Thymus (tissue), 11 donors: ENCODE measurements around the gene ZNF443. TPM values are rescaled to one million over a fixed set of nuclear protein-coding genes. Genes with fewer than 3 reads are reported as not detected.
"Not testable (repeated sequence)": the region's sequence is repeated elsewhere in the genome, so short reads cannot be mapped to it uniquely, and the experiment has no call there.

ENCODE experiments used
- DNase-seq, 9 donors: peaks; one replicate each; pipeline ENCODE4 v3.0.0-alpha.2; 2013; ENCODE audit warnings: low spot score in 9 of 9, low read depth in 6 of 9, missing footprints in 1 of 9
- H3K27ac ChIP-seq, 2 donors: one replicate each; pipeline ENCODE4 v1.5.1; 2013; ENCODE audit warnings: control low read depth in 1 of 2, low read depth in 1 of 2, low read length in 1 of 2, mild to moderate bottlenecking in 1 of 2, moderate library complexity in 1 of 2
- H3K27me3 ChIP-seq, 2 donors: one replicate each; pipeline ENCODE4 v1.5.1; 2013; ENCODE audit warnings: low read length in 1 of 2; ENCODE audit not compliant: control insufficient read depth in 2 of 2, insufficient read depth in 1 of 2
- H3K36me3 ChIP-seq, 2 donors: one replicate each; pipeline ENCODE4 v1.5.1; 2013; ENCODE audit warnings: low read length in 1 of 2, mild to moderate bottlenecking in 1 of 2, moderate library complexity in 1 of 2; ENCODE audit not compliant: control insufficient read depth in 2 of 2, insufficient read depth in 2 of 2
- H3K4me1 ChIP-seq, 2 donors: one replicate each; pipeline ENCODE4 v1.5.1; 2013; ENCODE audit warnings: low read length in 2 of 2; ENCODE audit not compliant: control insufficient read depth in 2 of 2, insufficient read depth in 2 of 2
- H3K4me3 ChIP-seq, 2 donors: one replicate each; pipeline ENCODE4 v1.5.1; 2013; ENCODE audit warnings: low read length in 2 of 2, control low read depth in 1 of 2, mild to moderate bottlenecking in 1 of 2
- H3K9me3 ChIP-seq, 2 donors: one replicate each; pipeline ENCODE4 v1.5.1; 2013; ENCODE audit warnings: low read length in 1 of 2, mild to moderate bottlenecking in 1 of 2; ENCODE audit not compliant: control insufficient read depth in 2 of 2, insufficient read depth in 1 of 2
- WGBS: extraction: QIAGEN DNeasy Blood & Tissue Kit; methylation state at CpG from one replicate; pipeline ENCODE4 v1.1.7; 2013; 5-methylcytosine and 5-hydroxymethylcytosine counted together
- polyA plus RNA-seq: library from polyadenylated mRNA; stranded (reverse); fragments of 200-250 nt; gene quantifications from one replicate; pipeline ENCODE4 v1.2.3, GENCODE V29; 2013
- total RNA-seq: library from RNA; stranded (reverse); fragments of 120-200 nt; gene quantifications from one replicate; pipeline ENCODE4 v1.2.4, GENCODE V29; 2013
- donor health status: healthy.

Gene ZNF443
- total and polyA plus RNA-seq, 2 donors: 5.5 to 9.5 TPM

DNA sequence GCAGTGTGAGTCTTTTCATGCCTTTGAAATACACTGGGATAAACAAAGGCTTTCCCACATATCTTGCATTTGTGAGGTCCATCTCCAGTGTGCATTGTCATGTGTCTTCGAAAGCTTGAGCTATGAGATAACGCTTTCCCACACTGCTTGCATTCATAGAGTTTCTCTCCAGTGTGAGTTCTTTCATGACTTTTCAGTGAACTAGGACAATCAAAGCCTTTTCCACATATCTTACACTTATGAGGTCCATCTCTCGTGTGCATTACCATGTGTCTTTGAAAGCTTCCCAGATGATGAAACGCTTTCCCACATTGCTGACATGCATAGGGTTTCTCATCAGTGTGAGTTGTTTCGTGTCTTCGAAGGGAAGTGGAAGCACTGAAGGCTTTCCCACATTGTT lies 49.7 kb downstream of the ZNF443 start:
- not testable (repeated sequence) for H3K27ac ChIP-seq, H3K4me3 ChIP-seq, H3K27me3 ChIP-seq, H3K4me1 ChIP-seq, H3K9me3 ChIP-seq, DNase-seq
- 98% methylated on average over 6 of the region's 6 CpGs for WGBS
- peaks cover 14 to 15% of the 10 kb centered on the region in 2 donors for H3K36me3 ChIP-seq

DNA sequence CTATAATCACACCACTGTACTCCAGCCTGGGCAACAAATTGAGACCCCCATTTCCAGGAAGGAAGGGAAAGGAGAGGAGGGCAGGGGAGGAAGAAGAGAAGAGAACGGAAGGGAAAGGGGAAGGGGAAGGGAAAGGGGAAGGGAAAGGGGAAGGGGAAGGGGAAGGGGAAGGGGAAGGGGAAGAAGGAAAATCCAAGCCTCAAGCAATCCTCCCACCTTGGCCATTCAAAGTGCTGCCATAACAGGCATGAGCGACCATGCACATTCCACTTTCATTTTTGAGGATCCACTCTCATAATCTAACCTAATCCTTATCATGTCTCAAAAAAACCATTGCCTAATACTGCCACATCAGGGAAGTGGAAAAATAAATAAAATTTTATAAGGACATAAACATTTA lies 54.5 kb downstream of the ZNF443 start:
- DNase-seq, H3K27ac ChIP-seq, H3K36me3 ChIP-seq, H3K4me1 ChIP-seq, H3K27me3 ChIP-seq, H3K9me3 ChIP-seq, H3K4me3 ChIP-seq: not testable (repeated sequence)
- WGBS: 93% methylated on average over 2 of the region's 2 CpGs

- no peaks in the 10 kb centered on the region for H3K4me1 ChIP-seq
These were observed 60.4 kb downstream of the ZNF443 start for GRCh38 chr19:12380444-12380737.

GRCh38 chr19:12379732-12380443 lies 60.9 kb downstream of the ZNF443 start:
- Histone ChIP-seq H3K4me1 (no peaks in the 10 kb centered on the region), H3K27ac (no peak overlapping the region), H3K27me3 (no peaks in the 10 kb centered on the region), H3K4me3 (no peak overlapping the region), H3K36me3 (no peaks in the 10 kb centered on the region), H3K9me3 (peaks cover 0 to 10% of the 10 kb centered on the region in 2 donors)
- no peak for DNase-seq
- WGBS: 94% methylated on average over 5 of the region's 5 CpGs

More at GRCh38 chr19:12380444-12380737, 60.4 kb downstream of the ZNF443 start:
- Histone ChIP-seq H3K9me3 (peaks cover 0 to 10% of the 10 kb centered on the region in 2 donors), H3K36me3 (no peaks in the 10 kb centered on the region), H3K27ac (no peak overlapping the region), H3K27me3 (no peaks in the 10 kb centered on the region), H3K4me3 (no peak overlapping the region)
- no peak for DNase-seq
- 49% methylated on average over 2 of the region's 2 CpGs for WGBS

Other genes starting within 250 kb of the ZNF443 start
- 7.1 TPM for gene ZNF44, start 146.1 kb downstream of the ZNF443 start, total RNA-seq
- 16.3 TPM for gene ZNF44, start 146.1 kb downstream of the ZNF443 start, polyA plus RNA-seq
- gene ZNF563, start 107.4 kb downstream of the ZNF443 start, total RNA-seq: 6.5 TPM
- 3.3 TPM for gene ZNF563, start 107.4 kb downstream of the ZNF443 start, polyA plus RNA-seq
- gene ZNF442, start 75.3 kb downstream of the ZNF443 start, total RNA-seq: 3.8 TPM
- 1.9 TPM for gene ZNF442, start 75.3 kb downstream of the ZNF443 start, polyA plus RNA-seq
- 8.0 TPM for gene ZNF799, start 39.8 kb downstream of the ZNF443 start, total RNA-seq
- 7.3 TPM for gene ZNF799, start 39.8 kb downstream of the ZNF443 start, polyA plus RNA-seq
- gene ZNF709, start 43.8 kb upstream of the ZNF443 start, total RNA-seq: 5.0 TPM
- 2.2 TPM for gene ZNF709, start 43.8 kb upstream of the ZNF443 start, polyA plus RNA-seq
- gene ZNF564, start 110.5 kb upstream of the ZNF443 start, total RNA-seq: 12.3 TPM
- gene ZNF564, start 110.5 kb upstream of the ZNF443 start, polyA plus RNA-seq: 10.3 TPM
- gene ZNF490, start 169.8 kb upstream of the ZNF443 start, total RNA-seq: 6.0 TPM
- 1.6 TPM for gene ZNF490, start 169.8 kb upstream of the ZNF443 start, polyA plus RNA-seq
- 8.6 TPM for gene ZNF791, start 169.9 kb upstream of the ZNF443 start, total RNA-seq
- gene ZNF791, start 169.9 kb upstream of the ZNF443 start, polyA plus RNA-seq: 9.1 TPM
- gene MAN2B1, start 225.7 kb upstream of the ZNF443 start, total RNA-seq: 25.3 TPM
- gene MAN2B1, start 225.7 kb upstream of the ZNF443 start, polyA plus RNA-seq: 49.1 TPM
- 13.2 TPM for gene WDR83, start 225.8 kb upstream of the ZNF443 start, total RNA-seq
- 19.6 TPM for gene WDR83, start 225.8 kb upstream of the ZNF443 start, polyA plus RNA-seq
- gene DHPS, start 240.9 kb upstream of the ZNF443 start, total RNA-seq: 97.3 TPM
- gene DHPS, start 240.9 kb upstream of the ZNF443 start, polyA plus RNA-seq: 74.3 TPM
- not detected for gene GNG14, start 247.0 kb upstream of the ZNF443 start, total RNA-seq
- 0.14 TPM for gene GNG14, start 247.0 kb upstream of the ZNF443 start, polyA plus RNA-seq